ENCODE measurements around the gene PTPN23. TPM values are rescaled to one million over a fixed set of nuclear protein-coding genes. Genes with fewer than 3 reads are reported as not detected.

PTPN23 gene
- total and polyA plus RNA-seq, 10 of the 15 experiments (the other 5 are each of a cell fraction or from before 2014, with no cell fraction given), result 0.44 to 28.6 (median 4.4) TPM

DNA sequence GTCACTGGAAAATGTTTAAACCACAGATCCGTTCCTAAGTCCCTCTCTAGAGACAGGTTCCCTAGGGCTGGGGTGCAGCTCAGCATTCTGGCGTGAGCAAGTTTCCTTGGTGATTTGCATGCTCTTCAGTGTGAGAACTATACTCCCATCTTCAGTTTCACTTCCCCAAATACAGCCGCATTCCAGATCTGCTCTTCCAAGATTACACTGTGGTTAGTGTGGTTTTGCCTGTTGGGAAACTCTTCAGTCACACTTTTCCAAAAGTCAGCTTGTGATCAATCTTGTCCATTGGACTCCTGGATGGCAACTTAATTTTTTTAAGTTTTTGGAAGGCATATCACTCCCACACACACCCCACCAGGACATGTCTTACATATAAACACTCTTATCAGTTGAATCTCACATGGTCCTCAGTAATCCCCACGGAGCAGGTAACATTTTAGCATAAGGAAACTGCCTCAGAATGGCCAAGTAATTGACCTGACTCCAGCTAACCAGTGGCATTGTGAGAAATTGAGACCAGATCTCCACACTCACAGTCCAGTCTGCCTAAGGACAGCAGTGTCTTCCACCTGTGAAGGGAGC, 33.5 kb upstream of the PTPN23 start (continued):
- TF ChIP-seq EGR1 (IDR thresholded peaks at IDR 0.05; ENCODE audit: borderline replicate concordance in 1 of 2, low read depth in 2 of 2, low read length in 2 of 2) (no peak), NR2C2 (IDR thresholded peaks at IDR 0.05; ENCODE audit: borderline replicate concordance, control insufficient read depth, insufficient read length, low read depth) (no peak), SIN3A (IDR thresholded peaks at IDR 0.05; ENCODE audit: low read depth, low read length) (no peak), BHLHE40 (IDR thresholded peaks at IDR 0.05; ENCODE audit: borderline replicate concordance in 1 of 2, low read depth in 2 of 2, low read length in 1 of 2) (peak; percentile 50 to 70; a peak in 2 of 4 replicates), SMAD1 (IDR thresholded peaks at IDR 0.05; ENCODE audit: low read depth, partially characterized antibody) (peak; percentile 90), ZZZ3 (IDR thresholded peaks at IDR 0.05; ENCODE audit: control insufficient read depth, insufficient read length, low read depth) (no peak), RAD21 (IDR thresholded peaks at IDR 0.05; ENCODE audit: insufficient read depth, low read depth, low read length) (no peak), NR2F1 (conservative IDR thresholded peaks at IDR 0.05) (peak; percentile 39; the same call in 1 of the 2 replicates), HDGF (IDR thresholded peaks at IDR 0.05) (no peak; the same call in 1 of the 2 replicates), NFYB (IDR thresholded peaks at IDR 0.05; ENCODE audit: insufficient read depth, low read depth, low read length) (no peak), ZNF622 (IDR thresholded peaks at IDR 0.05) (no peak), ETV6 (conservative IDR thresholded peaks at IDR 0.05 in 1 of 2, IDR thresholded peaks at IDR 0.05 in 1 of 2; ENCODE audit: borderline replicate concordance in 1 of 2, low read depth in 1 of 2) (no peak), YBX1 (IDR thresholded peaks at IDR 0.05) (peak; percentile 97), NFIC (IDR thresholded peaks at IDR 0.05; ENCODE audit: low read depth, low read length) (peak; percentile 86), DPF2 (IDR thresholded peaks at IDR 0.05) (peak; percentile 99)
- TF ChIP-seq, protein P1, sequence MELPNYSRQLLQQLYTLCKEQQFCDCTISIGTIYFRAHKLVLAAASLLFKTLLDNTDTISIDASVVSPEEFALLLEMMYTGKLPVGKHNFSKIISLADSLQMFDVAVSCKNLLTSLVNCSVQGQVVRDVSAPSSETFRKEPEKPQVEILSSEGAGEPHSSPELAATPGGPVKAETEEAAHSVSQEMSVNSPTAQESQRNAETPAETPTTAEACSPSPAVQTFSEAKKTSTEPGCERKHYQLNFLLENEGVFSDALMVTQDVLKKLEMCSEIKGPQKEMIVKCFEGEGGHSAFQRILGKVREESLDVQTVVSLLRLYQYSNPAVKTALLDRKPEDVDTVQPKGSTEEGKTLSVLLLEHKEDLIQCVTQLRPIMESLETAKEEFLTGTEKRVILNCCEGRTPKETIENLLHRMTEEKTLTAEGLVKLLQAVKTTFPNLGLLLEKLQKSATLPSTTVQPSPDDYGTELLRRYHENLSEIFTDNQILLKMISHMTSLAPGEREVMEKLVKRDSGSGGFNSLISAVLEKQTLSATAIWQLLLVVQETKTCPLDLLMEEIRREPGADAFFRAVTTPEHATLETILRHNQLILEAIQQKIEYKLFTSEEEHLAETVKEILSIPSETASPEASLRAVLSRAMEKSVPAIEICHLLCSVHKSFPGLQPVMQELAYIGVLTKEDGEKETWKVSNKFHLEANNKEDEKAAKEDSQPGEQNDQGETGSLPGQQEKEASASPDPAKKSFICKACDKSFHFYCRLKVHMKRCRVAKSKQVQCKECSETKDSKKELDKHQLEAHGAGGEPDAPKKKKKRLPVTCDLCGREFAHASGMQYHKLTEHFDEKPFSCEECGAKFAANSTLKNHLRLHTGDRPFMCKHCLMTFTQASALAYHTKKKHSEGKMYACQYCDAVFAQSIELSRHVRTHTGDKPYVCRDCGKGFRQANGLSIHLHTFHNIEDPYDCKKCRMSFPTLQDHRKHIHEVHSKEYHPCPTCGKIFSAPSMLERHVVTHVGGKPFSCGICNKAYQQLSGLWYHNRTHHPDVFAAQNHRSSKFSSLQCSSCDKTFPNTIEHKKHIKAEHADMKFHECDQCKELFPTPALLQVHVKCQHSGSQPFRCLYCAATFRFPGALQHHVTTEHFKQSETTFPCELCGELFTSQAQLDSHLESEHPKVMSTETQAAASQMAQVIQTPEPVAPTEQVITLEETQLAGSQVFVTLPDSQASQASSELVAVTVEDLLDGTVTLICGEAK (IDR thresholded peaks at IDR 0.05; ENCODE audit: borderline replicate concordance), result no peak
- TF ChIP-seq, protein P2, sequence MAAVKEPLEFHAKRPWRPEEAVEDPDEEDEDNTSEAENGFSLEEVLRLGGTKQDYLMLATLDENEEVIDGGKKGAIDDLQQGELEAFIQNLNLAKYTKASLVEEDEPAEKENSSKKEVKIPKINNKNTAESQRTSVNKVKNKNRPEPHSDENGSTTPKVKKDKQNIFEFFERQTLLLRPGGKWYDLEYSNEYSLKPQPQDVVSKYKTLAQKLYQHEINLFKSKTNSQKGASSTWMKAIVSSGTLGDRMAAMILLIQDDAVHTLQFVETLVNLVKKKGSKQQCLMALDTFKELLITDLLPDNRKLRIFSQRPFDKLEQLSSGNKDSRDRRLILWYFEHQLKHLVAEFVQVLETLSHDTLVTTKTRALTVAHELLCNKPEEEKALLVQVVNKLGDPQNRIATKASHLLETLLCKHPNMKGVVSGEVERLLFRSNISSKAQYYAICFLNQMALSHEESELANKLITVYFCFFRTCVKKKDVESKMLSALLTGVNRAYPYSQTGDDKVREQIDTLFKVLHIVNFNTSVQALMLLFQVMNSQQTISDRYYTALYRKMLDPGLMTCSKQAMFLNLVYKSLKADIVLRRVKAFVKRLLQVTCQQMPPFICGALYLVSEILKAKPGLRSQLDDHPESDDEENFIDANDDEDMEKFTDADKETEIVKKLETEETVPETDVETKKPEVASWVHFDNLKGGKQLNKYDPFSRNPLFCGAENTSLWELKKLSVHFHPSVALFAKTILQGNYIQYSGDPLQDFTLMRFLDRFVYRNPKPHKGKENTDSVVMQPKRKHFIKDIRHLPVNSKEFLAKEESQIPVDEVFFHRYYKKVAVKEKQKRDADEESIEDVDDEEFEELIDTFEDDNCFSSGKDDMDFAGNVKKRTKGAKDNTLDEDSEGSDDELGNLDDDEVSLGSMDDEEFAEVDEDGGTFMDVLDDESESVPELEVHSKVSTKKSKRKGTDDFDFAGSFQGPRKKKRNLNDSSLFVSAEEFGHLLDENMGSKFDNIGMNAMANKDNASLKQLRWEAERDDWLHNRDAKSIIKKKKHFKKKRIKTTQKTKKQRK (IDR thresholded peaks at IDR 0.05; ENCODE audit: low read depth, low read length), result no peak
- TF ChIP-seq, protein P3, sequence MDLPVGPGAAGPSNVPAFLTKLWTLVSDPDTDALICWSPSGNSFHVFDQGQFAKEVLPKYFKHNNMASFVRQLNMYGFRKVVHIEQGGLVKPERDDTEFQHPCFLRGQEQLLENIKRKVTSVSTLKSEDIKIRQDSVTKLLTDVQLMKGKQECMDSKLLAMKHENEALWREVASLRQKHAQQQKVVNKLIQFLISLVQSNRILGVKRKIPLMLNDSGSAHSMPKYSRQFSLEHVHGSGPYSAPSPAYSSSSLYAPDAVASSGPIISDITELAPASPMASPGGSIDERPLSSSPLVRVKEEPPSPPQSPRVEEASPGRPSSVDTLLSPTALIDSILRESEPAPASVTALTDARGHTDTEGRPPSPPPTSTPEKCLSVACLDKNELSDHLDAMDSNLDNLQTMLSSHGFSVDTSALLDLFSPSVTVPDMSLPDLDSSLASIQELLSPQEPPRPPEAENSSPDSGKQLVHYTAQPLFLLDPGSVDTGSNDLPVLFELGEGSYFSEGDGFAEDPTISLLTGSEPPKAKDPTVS (IDR thresholded peaks at IDR 0.05; ENCODE audit: low read depth, low read length), result no peak
- TF ChIP-seq, protein P4, sequence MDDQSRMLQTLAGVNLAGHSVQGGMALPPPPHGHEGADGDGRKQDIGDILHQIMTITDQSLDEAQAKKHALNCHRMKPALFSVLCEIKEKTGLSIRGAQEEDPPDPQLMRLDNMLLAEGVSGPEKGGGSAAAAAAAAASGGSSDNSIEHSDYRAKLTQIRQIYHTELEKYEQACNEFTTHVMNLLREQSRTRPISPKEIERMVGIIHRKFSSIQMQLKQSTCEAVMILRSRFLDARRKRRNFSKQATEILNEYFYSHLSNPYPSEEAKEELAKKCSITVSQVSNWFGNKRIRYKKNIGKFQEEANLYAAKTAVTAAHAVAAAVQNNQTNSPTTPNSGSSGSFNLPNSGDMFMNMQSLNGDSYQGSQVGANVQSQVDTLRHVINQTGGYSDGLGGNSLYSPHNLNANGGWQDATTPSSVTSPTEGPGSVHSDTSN (IDR thresholded peaks at IDR 0.05; ENCODE audit: insufficient replicate concordance, low read depth, low read length), result no peak
